IMR-90 (cell line): Measurements from ENCODE around the gene TMEM30A.

ENCODE experiments used
- POLR2A ChIP-seq: IDR thresholded peaks from 2 replicates; pipeline ENCODE4 v1.6.1; 2012; ENCODE audit warnings: mild to moderate bottlenecking, low read depth, low read length
- SMC3 ChIP-seq: fragments of 150-350 bp; IDR thresholded peaks from 2 replicates; pipeline ENCODE4 v1.6.1; 2016; ENCODE audit warnings: low read depth, mild to moderate bottlenecking, antibody characterized with exemption, low read length, moderate library complexity
- TF ChIP-seq, protein P1 (sequence below): conservative IDR thresholded peaks from 2 replicates; pipeline ENCODE4 v1.5.1; 2012; ENCODE audit warnings: mild to moderate bottlenecking, low read depth, low read length, improper control_type of control experiment

DNA sequence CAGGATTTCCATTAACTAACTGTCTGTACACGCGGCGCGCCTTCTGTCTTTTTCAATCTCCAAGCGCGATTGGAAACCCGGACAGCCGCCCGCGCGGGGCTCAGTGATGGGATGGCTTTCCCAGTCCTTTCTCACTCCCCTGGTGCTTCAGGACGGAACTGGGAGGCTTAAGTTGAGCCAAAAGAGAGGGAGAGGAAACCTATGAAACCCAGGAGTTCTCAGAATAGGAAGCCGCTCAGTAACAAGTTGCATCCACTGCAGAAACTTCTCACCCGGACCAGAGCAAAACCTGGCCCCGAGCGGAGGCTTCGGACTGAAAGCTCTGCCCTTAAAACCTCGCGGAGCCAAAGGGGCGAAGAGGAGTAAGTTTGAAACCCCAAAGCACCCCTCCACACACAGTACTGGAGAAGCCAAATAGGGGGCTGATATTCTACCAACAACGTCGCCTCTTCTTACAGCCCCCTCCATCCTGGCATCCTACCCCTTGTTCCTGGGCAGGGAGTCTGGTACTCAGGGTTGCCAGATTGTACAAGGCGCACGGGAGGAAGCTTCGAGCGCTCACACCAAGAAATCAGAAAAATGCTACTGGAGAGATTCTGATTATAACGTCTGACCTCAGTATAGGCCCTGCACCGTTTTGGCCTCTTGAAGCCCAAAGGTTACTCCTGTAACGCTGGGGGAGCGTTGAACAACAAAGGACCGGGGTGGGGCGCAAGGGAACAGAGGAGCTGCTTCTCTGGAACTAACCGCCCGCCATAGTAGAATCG, 77.8 kb downstream of the TMEM30A start:
- TF ChIP-seq, protein P1, sequence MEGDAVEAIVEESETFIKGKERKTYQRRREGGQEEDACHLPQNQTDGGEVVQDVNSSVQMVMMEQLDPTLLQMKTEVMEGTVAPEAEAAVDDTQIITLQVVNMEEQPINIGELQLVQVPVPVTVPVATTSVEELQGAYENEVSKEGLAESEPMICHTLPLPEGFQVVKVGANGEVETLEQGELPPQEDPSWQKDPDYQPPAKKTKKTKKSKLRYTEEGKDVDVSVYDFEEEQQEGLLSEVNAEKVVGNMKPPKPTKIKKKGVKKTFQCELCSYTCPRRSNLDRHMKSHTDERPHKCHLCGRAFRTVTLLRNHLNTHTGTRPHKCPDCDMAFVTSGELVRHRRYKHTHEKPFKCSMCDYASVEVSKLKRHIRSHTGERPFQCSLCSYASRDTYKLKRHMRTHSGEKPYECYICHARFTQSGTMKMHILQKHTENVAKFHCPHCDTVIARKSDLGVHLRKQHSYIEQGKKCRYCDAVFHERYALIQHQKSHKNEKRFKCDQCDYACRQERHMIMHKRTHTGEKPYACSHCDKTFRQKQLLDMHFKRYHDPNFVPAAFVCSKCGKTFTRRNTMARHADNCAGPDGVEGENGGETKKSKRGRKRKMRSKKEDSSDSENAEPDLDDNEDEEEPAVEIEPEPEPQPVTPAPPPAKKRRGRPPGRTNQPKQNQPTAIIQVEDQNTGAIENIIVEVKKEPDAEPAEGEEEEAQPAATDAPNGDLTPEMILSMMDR = no peak
- TF ChIP-seq SMC3 = no peak
- no peak for TF ChIP-seq POLR2A
